GM12865 (cell line): ENCODE measurements around the gene GALNT15.

Experiments
- DNase-seq: peaks from one replicate; pipeline ENCODE4 v3.0.0; 2010; ENCODE audit warnings: low read depth
- H3K4me3 ChIP-seq: 2 replicates; pipeline ENCODE4 v1.5.1; 2011; ENCODE audit warnings: mild to moderate bottlenecking, low read depth, low read length, control low read depth
- CTCF ChIP-seq: IDR thresholded peaks from 2 replicates; pipeline ENCODE4 v1.5.1; 2011; ENCODE audit warnings: low read length, control low read depth, low read depth, inconsistent platforms; ENCODE audit not compliant: insufficient read depth; ENCODE audit errors: missing control alignments

The GALNT15 gene

GRCh38 chr3:16258866-16259265 lies 84.4 kb downstream of the GALNT15 start:
- DNase-seq: no peak
- TF ChIP-seq CTCF: no peak
- H3K4me3 ChIP-seq: no peak overlapping the region

GRCh38 chr3:16260046-16260445 lies 85.6 kb downstream of the GALNT15 start:
- no peak for DNase-seq
- H3K4me3 ChIP-seq: no peak overlapping the region
- no peak for TF ChIP-seq CTCF

- DNase-seq: no peak
- no peak overlapping the region for H3K4me3 ChIP-seq
- no peak for TF ChIP-seq CTCF
These were observed 87.7 kb downstream of the GALNT15 start for GRCh38 chr3:16262174-16262573.

GRCh38 chr3:16264174-16264707 lies 89.8 kb downstream of the GALNT15 start:
- H3K4me3 ChIP-seq: peak overlapping the region; percentile 95
- no peak for DNase-seq
- TF ChIP-seq CTCF: no peak

GRCh38 chr3:16264708-16265454 lies 90.4 kb downstream of the GALNT15 start, which contains the start of the genes DPH3 and OXNAD1:
Gene DPH3, minus strand, starts transcription at chr3:16264943. Its CDS starts 67 bp downstream, at chr3:16264876.
Gene OXNAD1, plus strand, starts transcription at chr3:16265212. Its CDS starts 5,741 bp downstream, at chr3:16270953.
- peak; percentile 99 for DNase-seq
- no peak for TF ChIP-seq CTCF
- H3K4me3 ChIP-seq: peak within 1 kb of the TSS; percentile 95

GRCh38 chr3:16265455-16265786 lies 90.9 kb downstream of the GALNT15 start:
- peak overlapping the region; percentile 95 for H3K4me3 ChIP-seq
- TF ChIP-seq CTCF: no peak
- DNase-seq: no peak
